ENCODE results near the gene SLC39A7.

SLC39A7 gene

DNA sequence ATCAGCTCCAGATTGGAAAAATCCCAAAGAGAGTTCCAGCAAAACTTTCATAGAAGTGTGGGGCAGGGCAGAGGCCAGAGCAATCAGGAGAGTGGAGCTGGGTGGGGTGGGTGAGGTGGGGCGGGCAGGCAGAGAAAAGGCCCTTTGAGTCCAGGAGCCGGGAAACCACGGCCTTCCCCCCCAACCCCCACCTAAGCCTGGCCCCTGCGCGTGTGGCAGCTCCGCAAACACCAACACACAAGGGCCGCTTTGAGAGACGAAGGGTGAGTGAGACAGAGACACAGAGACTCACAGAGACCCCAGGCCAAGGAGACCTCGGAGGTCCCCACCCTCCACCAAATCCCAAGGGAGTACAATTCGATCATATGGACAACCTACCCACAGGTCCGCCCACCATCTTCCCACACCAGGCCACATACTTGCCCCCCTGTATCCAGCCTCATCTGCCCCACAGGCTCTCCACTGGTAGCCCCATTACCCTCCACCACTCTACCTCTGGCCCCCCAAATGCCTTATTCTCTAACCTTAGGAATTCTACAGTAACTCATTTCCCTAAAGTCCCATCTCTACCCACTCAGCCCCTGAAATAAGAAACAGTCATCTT, 10.1 kb upstream of the SLC39A7 start:
- no peak for DNase-seq (ENCODE audit: low read depth in 2 of 2)

DNA sequence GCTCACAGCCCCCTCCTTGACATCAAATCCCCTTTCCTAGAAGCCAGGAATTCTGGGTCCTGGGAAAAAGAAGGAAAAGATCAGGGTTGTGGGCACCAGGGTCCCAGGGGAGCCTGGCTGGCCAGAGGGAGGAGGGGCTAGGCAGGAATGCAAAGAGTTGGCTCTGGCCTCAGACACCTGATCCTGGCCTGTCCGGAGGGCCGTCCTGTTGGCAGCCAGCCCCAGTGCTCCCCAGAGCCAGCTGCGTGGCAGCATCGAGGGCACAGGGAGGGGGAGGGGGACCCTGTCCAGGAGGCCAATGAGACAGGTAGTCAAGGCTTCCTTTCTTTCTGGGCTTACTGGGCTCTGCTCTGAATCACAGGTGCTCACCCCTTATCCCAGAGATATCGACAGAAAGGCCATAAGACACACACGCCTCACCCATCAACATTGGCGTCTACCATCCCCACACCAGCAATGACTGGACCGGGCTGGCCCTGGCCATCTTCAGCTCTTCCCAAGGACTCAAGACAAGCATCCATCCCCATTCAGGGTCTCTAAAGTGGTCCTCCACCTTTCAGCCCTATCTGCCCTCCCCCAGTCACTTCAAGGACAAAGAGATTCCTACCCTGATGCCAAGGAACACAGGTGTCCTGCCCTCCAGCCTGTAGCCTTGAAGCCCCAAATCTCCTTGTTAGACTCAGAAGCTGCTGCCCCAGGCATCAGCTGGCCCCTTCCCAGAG, 9.1 kb upstream of the SLC39A7 start:
- no peak for DNase-seq (ENCODE audit: low read depth in 2 of 2)

DNA sequence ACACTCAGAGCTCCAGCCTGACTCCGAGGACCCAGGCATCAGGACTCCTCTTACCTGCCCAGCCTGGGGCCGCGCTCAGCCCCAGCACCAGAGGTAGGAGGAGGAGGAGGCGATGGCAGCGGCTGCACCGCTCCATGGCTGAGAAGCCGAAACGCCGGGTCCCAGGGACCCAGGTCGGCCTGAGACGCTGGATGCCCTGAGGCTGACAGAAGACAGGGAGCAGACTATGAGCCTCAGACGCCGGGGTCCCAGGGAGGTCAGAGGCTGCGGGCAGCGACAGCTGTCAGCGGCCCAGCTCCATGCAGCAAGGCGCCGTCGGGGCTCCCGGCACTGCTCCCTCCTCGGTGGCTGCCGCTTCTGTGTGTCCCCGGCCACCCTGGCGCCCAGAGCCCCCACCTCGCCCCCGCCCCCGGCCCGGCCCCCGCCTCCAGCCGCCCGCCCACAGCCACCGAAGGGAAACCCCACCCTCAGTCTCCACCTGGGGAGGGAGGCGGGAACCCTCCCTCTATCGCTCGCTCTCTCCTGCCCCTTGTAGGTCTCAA, 8.5 kb upstream of the SLC39A7 start, which contains the start of gene COL11A2:
COL11A2 (minus strand) TSS at position 363 of the 542 bp plus-strand sequence; CDS start at position 136, 227 bp downstream.
- no peak for DNase-seq (ENCODE audit: low read depth in 2 of 2)

DNA sequence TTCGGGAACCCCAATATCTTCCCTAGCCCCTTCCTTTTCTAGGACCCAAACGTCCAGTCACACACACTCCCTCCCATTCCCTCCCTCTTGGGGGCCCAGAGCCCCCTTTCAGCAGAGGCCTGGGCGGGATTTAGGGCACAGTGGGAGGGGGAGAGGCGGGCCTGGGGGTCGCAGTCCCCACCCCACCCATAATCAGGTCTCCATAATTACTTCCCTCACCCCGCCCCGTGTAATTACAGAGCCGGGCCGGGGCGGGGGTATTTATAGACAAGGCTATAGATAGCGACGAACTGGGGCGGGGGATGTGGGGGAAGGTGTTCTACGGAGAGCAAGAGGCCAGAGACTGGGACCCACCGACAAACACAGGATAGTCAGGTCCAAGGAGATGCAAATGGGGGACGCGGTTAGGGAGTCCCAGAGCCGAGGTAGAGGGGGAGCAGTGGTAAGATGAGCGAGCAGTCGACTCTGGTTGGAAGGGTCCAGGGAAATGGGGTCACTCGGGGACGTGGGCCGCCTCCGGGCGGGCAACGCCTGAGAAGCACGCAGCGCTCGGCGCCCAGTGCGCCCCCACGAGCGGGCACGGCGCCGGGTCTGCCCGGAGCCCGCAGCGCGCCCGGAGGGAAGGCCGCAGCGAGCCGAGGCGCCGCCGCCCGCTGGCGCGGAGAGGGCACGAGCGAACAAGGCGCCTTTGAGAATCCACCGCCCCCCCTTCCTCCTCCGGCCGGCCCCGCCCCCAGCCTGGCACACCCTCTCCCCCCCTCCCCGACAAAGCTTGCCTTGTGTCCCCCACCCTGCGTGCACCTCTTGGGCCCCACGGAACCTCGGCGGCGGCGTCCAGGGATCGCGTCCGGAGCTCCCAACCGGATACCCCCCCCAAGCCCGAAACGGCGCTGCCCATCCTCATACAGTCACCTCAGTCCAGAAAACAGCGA, 7.7 kb upstream of the SLC39A7 start:
- DNase-seq (ENCODE audit: low read depth in 2 of 2): no peak

DNA sequence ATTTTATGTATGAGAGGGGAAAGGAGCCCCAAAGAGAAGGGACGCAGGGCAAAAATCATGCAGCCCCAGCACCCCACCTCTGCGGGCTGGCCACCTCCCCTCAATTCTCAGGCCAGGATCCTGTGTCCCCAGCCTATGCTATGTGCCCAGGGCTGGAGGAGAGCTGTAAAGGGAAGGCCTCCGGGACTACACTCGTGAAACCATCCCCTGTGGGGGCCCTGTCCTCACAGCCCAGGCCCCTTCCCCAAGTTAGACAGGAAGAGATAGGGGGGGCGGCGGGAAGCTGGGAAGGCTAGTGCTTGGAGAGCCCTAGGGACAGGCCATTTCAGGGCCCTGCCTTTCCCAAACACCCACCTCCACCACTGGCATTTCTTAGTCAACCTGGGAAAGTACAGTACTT, 7.0 kb upstream of the SLC39A7 start:
- DNase-seq (ENCODE audit: low read depth in 2 of 2): no peak

DNA sequence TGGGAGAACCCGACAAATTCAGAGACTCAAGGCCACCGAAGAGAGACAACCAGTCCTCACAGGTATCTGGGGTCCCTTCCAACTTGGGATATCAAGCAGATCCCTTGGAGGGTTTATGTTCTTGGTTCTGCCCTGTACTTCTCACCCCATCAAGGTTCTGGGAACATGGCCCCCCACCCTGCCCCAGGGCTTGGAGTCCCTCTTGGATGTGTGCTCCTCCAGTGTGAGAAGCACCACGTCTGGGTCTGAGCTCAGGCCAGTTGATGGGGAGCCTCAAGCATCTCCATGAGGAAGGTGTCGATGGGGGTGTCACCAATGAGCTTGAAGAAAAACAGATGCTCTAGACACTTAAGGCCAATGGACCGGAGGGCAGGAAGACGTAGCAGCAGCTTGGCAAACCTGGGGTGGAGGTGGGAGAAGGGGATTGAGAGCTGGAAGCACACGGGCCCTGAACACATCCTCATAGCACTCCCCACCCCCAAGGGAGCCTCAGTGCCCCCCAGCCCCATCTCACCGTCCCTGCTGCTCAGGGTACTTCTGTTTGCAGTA, 6.2 kb upstream of the SLC39A7 start:
- no peak for DNase-seq (ENCODE audit: low read depth in 2 of 2)

DNA sequence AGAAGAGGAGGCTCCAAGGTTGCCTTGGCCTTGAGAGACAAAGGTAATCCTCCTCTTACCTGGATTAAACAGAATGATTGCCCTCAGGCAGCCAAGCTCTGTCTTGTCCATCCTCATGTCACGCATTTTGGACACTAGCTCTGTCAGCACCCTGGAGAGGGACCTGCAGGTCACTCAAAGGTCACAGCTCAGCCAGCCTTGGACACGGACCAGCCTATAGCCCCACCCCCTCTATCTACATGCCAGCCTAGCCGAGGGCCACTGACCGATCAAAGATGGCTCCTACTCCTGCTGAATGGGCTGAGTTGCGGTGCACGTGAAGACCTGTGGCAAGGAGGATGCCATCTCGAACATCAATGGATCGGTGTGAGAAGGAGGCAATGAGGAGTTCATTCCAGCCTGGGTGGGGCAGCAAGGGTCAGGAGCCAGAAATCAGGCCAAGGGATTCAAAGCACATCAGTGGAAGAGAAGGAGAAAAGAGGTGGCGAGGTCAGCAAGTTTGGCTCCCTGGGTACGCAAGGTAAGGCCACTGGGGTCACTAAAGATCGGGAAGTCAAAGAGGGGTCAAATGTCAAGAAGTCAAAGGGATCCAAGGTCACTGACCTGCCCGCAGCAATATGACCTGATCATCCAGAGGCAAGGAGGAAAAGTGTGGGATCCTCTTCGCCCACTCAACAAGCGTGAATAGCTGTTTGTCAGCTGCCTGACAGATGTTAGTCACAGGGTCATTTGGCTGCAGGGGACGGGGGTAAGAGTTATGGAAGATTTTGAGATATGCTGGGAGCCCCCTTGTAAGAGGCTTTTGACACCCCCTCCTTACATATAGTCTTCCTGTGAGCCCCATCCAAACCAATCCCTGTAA, 5.1 kb upstream of the SLC39A7 start:
- DNase-seq (ENCODE audit: low read depth in 2 of 2): no peak

DNA sequence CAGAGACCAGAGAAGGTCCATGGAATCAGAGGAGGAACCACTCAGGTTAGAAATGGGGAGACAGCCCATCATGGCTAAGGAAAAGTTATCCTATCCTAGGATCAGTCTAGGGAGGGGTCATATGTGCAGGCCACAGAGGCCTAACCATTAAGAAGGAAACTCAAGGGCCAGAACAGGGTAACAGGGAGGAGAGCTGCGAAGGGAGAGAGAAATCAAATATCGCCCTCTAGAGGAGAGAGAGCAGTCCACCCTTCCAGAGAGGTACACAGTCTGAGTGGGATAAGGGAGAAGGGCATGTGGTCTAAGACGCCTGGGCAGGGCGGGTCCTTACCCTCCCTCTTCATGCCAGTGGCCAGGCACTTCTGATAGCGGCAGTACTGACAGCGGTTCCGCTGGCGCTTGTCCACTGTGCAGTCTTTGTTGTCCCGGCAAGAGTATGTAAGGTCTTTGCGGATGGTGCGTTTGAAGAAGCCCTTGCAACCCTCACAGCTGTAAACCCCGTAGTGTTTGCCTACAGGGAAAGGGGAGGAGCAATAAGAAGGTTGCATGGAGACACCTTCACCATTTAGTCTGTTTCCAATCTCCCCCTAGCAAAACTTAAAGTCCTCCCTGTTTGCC, 3.1 kb upstream of the SLC39A7 start:
- no peak for DNase-seq (ENCODE audit: low read depth in 2 of 2)

DNA sequence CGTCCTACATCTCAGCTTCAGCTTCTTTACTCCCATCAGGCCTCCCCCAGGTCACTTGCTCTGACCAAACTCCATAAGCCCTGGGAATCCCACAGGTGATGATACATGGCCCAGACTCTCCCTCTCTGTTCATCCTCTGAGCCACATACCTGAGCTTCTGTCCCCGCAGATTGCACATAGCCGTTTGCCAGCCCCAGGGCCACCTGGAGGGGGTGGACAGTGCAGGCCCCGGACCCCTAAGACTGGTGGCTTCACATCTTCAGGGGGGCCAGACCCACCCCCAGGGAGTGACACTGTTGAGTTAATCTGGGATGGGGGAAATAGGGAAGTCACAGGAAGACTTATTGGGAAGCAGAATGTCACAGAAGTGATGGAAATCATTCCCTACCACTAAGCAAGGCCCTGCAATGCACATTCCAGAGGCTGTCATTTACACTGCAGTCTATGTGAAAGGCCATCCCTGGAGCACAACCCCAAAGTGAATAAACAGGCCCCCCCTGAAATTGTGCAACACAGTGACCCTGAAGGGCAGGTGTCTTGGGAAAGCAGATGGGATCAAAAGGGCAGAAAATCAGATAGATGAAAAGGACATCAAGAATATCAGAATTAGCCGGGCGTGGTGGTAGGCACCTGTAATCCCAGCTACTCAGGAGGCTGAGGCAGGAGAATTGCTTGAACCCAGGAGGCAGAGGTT, 2.4 kb upstream of the SLC39A7 start:
- no peak for DNase-seq (ENCODE audit: low read depth in 2 of 2)

DNA sequence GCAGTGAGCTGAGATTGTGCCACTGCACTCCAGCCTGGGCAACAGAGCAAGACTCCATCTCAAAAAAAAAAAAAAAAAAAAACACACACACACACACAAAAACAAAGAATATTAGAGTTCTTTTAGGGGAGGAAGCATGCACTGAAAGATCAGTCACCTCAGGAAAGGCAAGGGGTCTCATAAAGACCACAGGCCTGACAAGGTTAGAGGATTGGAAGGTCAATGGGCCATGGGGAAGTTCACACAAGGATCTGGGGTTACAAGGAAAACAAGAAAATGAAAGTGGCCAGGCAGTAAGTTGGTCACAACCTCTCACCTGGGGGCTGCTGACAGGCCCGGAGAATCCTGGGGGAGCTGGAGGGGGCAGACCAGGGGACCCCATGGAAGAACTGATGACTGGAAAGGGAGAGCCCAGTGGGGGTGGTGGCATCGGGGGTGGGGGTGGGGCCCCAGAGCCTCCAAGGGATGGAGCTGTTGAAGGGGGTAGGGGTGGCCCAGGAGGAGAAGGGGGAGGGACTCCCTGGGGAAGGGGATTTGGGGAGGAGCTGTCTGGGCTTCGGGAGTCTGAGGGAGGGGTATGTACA, 1.7 kb upstream of the SLC39A7 start:
- no peak for DNase-seq (ENCODE audit: low read depth in 2 of 2)

DNA sequence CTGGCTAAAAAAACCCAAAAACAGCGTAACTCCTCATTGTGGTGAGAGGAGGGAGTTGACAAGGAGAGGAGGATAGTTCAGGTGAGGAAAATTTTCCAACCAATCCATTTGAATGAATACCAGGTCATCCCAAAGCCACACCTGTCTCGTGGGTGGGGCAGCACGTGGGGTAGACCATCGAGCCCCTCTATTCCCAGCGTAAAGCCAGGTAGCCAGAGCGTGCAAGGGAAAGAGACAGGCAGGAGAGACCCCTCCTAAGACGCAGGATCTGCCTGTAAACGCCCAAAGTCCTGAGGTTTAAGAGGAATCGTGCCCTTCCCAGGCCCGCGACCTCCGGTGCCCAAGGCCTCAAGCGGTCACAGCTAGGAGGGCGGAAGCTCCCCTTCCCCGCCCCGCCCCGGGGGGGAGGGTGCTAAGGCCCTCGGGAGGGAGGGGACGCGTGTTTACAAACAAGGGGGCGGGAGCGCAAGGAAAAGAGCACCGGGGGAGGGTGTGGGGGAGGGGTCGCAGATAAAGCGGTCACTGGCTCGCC, 914 bp upstream of the SLC39A7 start:
- peak in 1 of 2 donors; percentile 75 for DNase-seq (ENCODE audit: low read depth in 2 of 2)

DNA sequence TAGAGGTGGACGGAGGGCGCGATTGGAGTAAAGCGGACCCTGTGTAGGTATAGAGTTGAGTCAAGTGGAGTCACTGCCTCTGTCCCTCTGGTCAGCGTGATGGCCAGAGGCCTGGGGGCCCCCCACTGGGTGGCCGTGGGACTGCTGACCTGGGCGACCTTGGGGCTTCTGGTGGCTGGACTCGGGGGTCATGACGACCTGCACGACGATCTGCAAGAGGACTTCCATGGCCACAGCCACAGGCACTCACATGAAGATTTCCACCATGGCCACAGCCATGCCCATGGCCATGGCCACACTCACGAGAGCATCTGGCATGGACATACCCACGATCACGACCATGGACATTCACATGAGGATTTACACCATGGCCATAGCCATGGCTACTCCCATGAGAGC, 479 bp downstream of the SLC39A7 start:
- no peak for DNase-seq (ENCODE audit: low read depth in 2 of 2)

DNA sequence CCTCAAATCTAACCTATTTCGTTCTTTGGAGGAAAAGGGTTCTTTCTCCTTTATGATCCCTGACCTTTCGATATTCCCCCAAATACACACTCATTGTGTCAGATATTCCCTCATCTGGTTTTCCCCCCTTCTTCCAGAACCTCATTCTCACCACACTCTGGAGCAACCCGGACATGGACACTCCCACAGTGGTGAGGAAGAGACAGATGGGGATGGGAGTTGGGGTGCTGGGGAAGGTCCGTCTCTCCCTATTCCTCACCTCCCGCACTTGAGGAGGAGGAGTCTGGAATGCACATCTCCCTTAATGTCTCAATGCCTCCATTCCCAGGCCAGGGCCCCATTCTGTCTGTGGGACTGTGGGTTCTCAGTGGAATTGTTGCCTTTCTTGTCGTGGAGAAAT, 1.3 kb downstream of the SLC39A7 start:
- DNase-seq (ENCODE audit: low read depth in 2 of 2): no peak

DNA sequence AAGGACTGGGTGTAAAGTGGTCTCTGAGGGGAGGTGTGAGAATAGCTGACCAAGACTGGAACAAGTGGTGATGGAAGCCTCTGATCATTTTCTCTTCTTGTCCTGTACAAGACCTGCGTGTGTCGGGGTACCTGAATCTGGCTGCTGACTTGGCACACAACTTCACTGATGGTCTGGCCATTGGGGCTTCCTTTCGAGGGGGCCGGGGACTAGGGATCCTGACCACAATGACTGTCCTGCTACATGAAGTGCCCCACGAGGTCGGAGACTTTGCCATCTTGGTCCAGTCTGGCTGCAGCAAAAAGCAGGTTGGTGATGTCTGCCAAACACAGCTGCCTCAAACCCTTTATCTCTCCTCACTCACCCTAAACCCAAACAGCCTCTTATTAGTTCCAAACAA, 2.1 kb downstream of the SLC39A7 start:
- DNase-seq (ENCODE audit: low read depth in 2 of 2): no peak

DNA sequence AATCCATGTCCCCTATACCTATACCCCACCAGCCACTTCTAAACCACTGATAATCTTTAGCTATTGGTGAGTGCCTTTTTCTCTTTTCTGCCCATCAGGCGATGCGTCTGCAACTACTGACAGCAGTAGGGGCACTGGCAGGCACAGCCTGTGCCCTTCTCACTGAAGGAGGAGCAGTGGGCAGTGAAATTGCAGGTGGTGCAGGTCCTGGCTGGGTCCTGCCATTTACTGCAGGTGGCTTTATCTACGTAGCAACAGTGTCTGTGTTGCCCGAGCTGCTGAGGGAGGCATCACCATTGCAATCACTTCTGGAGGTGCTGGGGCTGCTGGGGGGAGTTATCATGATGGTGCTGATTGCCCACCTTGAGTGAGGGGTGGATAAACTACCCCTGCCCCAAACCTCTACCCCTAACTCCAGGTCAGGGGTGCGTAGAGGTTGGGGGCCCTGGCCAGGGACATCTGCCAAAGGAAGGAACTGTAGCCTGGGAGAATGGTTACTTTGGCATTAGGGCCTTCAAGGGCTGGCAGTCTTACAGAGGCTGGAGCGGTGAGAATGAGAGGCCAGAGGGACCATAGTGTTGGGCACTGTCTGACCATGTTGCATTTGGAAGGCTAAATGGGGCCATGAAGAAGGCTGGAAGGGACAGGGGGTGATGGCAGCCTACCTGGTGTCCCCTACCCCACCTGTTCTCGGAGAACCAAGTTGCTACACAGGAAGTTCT, 2.9 kb downstream of the SLC39A7 start:
- no peak for DNase-seq (ENCODE audit: low read depth in 2 of 2)

DNA sequence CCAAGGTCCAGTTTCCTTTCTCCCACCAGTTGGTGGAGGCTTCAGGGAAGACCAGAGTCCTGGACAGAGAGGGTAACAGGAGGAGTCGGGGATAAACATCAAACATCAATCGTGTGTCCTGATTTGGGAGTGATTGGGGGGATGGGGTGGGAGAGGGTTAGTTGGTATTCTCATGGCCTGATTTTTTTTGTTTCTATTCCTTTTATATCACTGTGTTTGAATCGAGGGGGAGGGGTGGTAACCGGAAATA, 3.4 kb downstream of the SLC39A7 start:
- no peak for DNase-seq (ENCODE audit: low read depth in 2 of 2)

DNA sequence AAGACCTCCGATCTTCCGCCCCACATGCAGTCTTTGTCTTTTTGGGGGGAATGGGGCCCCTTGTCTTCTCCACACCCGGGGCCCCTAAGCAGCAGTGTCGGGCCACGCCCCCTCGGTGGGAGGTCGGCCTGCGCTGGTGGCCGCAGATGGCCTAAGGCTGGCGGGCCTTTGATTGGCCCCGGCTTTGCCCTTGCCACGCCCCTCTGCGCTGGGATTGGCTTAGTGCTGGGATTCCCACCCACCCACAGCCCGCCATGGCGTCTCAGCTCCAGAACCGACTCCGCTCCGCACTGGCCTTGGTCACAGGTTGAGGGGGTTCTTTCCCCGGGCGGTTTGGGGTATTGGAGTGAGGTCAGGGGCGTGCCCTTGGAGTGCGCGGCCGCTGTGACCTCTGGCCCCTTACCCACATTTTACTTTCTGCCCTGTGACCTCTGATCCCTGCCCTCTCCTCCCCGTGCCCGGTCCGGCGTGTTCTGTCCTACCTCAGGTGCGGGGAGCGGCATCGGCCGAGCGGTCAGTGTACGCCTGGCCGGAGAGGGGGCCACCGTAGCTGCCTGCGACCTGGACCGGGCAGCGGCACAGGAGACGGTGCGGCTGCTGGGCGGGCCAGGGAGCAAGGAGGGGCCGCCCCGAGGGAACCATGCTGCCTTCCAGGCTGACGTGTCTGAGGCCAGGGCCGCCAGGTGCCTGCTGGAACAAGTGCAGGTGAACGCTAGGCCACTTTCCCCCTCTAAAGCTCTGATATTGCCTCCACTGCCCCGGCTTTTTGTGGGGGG, 3.9 kb downstream of the SLC39A7 start, which contains the start of gene HSD17B8:
HSD17B8 (plus strand) TSS at position 241 of the 776 bp plus-strand sequence; CDS start at position 255, 14 bp downstream.
- peak; percentile 89 to 94 for DNase-seq (ENCODE audit: low read depth in 2 of 2)
